ENCODE measurements around the gene TBC1D10A.

GRCh38 chr22:30308093-30308492 is 18.6 kb downstream of the TBC1D10A start:
- TF ChIP-seq, protein P1, sequence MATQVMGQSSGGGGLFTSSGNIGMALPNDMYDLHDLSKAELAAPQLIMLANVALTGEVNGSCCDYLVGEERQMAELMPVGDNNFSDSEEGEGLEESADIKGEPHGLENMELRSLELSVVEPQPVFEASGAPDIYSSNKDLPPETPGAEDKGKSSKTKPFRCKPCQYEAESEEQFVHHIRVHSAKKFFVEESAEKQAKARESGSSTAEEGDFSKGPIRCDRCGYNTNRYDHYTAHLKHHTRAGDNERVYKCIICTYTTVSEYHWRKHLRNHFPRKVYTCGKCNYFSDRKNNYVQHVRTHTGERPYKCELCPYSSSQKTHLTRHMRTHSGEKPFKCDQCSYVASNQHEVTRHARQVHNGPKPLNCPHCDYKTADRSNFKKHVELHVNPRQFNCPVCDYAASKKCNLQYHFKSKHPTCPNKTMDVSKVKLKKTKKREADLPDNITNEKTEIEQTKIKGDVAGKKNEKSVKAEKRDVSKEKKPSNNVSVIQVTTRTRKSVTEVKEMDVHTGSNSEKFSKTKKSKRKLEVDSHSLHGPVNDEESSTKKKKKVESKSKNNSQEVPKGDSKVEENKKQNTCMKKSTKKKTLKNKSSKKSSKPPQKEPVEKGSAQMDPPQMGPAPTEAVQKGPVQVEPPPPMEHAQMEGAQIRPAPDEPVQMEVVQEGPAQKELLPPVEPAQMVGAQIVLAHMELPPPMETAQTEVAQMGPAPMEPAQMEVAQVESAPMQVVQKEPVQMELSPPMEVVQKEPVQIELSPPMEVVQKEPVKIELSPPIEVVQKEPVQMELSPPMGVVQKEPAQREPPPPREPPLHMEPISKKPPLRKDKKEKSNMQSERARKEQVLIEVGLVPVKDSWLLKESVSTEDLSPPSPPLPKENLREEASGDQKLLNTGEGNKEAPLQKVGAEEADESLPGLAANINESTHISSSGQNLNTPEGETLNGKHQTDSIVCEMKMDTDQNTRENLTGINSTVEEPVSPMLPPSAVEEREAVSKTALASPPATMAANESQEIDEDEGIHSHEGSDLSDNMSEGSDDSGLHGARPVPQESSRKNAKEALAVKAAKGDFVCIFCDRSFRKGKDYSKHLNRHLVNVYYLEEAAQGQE (IDR thresholded peaks at IDR 0.05; ENCODE audit: insufficient read depth in 1 of 2, low read depth in 2 of 2, low read length in 2 of 2): no peak
- TF ChIP-seq FOXP2 (optimal IDR thresholded peaks at IDR 0.05; ENCODE audit: borderline replicate concordance, extremely low read depth, extremely low read length, insufficient read depth): no peak
- TF ChIP-seq POLR2AphosphoS5 (IDR thresholded peaks at IDR 0.05; ENCODE audit: low read depth, low read length): no peak
